ENCODE data around the gene GPR42.
"Not testable (repeated sequence)": the region's sequence is repeated elsewhere in the genome, so short reads cannot be mapped to it uniquely, and the experiment has no call there.

Gene GPR42

DNA sequence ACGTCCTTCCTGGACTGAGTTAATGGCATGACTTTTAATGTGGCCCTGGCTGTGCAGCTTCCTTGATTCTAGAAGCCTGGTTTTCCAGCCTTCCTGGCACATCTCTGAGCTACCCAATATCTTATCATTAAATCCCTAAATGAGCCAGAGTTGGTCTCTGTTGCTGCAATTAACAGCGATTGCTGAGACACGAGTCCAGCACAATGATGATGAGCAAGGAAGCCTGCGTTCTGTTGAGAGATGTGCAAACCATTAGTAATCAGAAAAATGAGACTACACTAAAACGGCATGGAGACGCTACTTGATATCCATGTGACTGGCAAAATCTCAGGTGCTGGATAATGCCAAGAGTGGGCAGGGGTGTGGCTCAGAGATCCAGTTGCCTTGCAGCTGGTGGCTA lies 26.2 kb downstream of the GPR42 start:
- no peak for DNase-seq

- no peak for DNase-seq
Observed at GRCh38 chr19:35398570-35398969, 27.7 kb downstream of the GPR42 start.

DNA sequence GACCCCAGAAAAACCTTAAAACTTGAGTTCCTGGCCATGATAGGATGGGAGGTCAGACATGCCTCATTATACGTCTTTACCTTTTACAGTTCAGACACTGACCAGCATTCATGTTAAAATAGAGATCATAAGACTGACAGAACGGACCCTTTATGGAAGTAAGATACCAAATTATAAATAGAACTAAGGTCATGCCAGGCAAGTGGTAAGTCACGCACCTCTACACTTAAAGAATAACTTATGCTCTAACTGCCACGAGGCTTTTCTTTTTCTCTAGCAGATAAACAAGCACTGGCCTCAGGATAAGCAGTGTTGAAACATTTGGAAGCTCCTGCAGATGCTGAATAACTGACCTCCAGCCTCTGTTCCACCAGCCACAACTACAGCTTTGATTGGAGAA lies 28.4 kb downstream of the GPR42 start:
- DNase-seq: no peak

DNA sequence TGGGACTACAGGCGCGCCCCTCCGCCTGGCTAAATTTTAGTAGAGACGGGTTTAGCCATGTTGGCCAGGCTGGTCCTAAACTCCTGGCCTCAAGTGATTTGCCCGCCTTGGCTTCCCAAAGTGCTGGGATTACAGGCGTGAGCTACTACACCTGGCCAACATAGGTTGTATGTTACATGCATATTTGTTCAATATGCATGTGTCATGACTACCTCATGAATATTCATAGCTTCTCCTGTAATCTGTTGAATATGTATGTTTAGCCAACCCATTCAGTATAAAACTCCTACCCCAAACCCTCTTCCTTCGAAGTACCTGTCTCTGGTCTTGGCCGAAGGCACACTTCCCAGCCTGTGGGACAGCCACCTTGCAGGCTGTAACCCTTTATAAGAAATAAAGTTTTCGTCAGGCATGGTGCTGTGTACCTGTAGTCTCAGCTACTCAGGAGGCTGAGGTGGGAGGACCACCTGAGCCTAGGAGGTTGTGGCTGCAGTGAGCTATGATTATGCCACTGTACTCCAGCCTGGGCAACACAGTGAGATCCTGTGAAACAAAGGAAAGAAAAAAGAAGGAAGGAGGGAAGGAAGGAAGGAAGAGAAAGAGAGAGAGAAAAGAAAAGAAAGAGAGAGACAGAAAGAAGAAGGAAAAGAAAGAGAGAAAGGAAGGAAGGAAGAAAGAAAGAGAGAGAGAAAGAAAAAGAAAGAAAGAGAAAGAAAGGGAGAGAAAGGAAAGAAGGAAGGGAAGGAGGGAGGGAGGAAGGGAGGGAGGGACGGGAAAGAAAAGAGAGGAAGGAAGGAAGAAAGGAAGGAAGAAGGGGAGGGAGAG lies 29.3 kb downstream of the GPR42 start:
- no peak for DNase-seq

DNA sequence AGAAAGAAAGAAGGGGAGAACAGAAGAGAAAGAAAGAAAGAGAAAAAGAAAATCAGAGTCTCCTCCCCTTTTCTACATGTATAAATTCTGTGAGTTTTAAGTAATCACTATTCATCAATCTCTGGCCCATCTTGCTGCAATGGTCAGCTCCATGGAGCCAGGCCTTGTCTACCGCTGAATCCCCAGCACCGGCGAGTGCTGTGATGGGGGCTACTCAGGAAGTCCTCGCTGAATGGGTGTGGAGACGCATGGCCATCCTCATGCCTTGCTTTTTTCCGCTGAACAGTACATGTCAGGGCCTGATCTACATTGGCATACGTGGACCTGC lies 29.9 kb downstream of the GPR42 start:
- DNase-seq: no peak

- DNase-seq: not testable (repeated sequence)
Observed at GRCh38 chr19:35401416-35401815, 30.5 kb downstream of the GPR42 start.

DNA sequence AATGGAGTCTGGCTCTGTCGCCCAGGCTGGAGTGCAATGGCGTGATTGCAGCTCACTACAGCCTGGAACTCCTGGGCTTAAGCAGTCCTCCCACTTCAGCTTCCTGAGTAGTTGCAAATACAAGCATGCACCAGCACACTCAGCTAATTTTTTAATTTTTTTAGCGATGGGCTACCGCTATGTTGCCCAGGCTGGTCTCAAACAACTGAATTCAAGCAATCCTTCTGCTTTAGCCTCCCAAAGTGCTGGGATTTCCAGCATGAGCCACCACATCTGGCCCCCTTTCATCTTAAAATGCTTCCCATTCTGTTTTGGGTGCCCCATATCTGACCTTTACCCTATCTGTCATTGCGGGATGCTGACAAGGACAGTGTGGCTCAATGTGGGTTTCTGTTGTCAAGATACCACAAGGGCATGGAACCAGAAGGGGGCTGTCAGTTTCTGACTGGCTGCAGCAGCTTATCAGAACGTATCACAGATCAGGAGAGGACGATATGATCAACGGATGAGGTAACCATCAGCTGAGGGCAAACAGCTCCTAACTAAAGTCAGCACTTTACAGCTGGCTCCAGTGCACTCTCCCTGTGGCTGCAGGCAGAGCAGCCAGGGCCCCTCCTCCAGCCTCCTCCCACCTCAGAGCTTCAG lies 32.4 kb downstream of the GPR42 start:
- DNase-seq: peak; percentile 17

DNA sequence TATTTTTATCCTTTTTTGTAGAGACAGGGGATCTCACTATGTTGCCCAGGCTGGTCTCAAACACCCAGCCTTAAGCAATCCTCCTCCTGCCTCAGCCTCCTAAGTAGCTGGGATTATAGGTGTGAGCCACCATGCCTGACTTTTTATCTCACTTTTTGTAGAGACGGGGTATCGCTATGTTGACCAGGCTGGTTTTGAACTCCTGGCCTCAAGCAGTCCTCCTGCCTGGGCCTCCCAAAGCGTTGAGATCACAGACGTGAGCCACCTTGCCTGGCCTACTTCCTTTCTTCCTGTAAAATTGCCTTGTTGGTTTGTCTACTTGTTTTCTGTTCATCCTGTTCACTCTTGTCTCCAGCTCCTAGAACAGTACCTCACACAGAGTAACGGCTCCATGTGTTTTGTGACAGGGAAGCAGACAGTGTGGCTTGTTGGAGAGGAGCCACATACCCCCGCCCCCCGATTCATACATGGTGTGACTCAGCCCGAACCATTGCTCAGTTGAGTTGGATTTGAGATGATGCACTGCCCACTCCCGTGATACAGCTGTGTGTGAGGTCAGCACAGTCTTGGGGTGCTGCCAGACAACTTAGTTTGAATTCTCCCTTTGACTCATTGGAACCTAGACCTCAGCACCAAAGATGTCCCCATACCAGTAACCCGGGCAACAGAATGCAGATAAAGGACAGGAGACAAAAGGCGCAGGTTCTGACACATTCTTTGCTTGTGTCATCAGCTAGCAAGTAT lies 34.2 kb downstream of the GPR42 start:
- DNase-seq: peak; percentile 62

- DNase-seq: no peak
Observed at GRCh38 chr19:35407619-35408018, 36.8 kb downstream of the GPR42 start.

GRCh38 chr19:35408284-35409171 lies 37.7 kb downstream of the GPR42 start:
- DNase-seq: no peak

DNA sequence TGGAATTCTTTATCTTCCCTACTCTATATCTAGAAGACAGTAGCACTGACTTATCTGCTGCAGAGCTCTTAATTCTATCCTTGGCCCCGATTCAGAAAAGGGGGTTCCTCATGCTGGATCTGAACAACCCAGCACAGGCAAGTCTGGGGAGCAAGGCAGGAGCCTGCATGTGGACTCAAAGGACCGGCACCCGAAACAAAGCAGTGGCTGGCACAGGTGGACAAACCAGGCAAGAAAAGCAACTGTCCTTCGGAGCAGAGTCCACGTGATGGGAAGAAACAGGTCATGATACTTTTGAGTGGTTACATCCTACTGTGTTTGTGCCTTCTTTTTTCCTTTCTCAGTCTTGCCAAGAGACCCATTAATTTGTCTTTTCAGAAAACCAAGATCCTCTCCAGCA lies 38.3 kb downstream of the GPR42 start:
- DNase-seq: no peak

DNA sequence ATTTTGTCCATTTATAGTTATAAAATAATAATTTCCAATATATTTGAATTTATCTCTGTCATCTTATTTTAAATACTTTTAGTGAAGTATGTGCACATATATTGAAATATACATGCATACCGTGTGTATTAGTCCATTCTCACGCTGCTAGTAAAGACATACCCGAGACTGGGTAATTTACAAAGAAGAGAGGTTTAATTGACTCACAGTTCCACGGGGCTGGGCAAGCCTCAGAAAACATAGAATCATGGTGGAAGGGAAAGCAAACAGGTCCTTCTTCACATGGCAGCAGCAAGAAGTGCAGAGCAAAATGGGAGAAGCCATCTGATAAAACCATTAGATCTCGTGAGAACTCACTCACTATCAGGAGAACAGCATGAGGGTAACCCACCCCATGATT lies 39.6 kb downstream of the GPR42 start:
- DNase-seq: no peak

- no peak for DNase-seq
Observed at GRCh38 chr19:35414442-35414841, 43.6 kb downstream of the GPR42 start.

- DNase-seq: no peak
Observed at GRCh38 chr19:35416331-35416730, 45.5 kb downstream of the GPR42 start.

DNA sequence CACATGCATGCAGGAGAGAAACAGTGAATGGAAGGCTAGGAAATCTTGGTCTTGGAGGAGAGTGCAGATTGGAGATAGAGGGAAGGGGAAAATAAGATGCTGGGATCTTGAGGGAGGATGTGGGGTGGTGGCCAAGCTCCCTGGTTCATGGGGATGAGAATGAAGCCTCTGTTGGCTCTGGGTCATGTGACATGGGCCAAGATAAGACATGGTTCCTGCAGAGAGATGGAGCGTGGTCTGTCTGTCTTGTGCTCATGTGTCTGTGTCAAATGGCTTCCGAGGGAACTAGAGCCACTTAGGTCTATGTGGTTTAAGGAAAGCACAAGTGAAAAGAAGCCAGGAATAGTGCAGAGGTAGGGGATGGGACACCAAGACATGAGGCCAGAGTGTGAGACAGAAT lies 46.4 kb downstream of the GPR42 start:
- DNase-seq: no peak

- DNase-seq: peak; percentile 73
Observed at GRCh38 chr19:35417713-35418534, 47.1 kb downstream of the GPR42 start.

GRCh38 chr19:35419046-35419445 lies 48.2 kb downstream of the GPR42 start:
- DNase-seq: no peak

GRCh38 chr19:35419805-35420204 lies 48.9 kb downstream of the GPR42 start:
- no peak for DNase-seq

- no peak for DNase-seq
Observed at GRCh38 chr19:35421362-35421761, 50.5 kb downstream of the GPR42 start.
